ENCODE results near the gene CMTM3. TPM values are rescaled to one million over a fixed set of nuclear protein-coding genes. Genes with fewer than 3 reads are reported as not detected.

CMTM3 gene
- total RNA-seq, 1 donor from 2014 or later: 48.2 TPM

DNA sequence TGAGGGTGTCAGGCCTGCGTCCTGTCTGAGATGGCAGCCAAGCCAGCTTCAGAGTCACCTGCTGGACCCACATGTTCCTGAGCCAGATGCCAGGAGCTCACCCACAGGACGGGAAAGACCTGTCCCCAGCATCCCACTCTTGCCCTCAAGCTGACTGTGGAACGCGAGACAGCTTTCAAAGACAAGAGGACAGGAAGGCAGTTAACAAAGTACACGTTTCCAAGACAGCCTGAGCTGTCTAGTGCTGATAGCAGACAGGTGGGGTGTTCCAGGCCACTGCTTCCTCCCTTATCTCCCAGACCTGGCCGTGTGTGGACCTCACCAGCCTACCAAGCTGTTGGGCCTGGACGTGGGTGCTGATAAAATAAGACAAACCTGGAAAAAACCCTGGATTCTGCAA, 13.2 kb downstream of the CMTM3 start:
- TF ChIP-seq, protein P1, sequence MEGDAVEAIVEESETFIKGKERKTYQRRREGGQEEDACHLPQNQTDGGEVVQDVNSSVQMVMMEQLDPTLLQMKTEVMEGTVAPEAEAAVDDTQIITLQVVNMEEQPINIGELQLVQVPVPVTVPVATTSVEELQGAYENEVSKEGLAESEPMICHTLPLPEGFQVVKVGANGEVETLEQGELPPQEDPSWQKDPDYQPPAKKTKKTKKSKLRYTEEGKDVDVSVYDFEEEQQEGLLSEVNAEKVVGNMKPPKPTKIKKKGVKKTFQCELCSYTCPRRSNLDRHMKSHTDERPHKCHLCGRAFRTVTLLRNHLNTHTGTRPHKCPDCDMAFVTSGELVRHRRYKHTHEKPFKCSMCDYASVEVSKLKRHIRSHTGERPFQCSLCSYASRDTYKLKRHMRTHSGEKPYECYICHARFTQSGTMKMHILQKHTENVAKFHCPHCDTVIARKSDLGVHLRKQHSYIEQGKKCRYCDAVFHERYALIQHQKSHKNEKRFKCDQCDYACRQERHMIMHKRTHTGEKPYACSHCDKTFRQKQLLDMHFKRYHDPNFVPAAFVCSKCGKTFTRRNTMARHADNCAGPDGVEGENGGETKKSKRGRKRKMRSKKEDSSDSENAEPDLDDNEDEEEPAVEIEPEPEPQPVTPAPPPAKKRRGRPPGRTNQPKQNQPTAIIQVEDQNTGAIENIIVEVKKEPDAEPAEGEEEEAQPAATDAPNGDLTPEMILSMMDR (IDR thresholded peaks at IDR 0.05; ENCODE audit: unreplicated experiment): no peak
- peak overlapping the region; percentile 57 for H3K27ac Mint-ChIP-seq
- DNase-seq (ENCODE audit: low spot score, unreplicated experiment): no peak
- no peak overlapping the region for H3K4me3 Mint-ChIP-seq (ENCODE audit: low read depth)
- H3K4me1 Mint-ChIP-seq (ENCODE audit: low read depth): peaks cover 21% of the 10 kb centered on the region
- H3K27me3 Mint-ChIP-seq: no peaks in the 10 kb centered on the region
- H3K9me3 Mint-ChIP-seq (ENCODE audit: low read depth): no peaks in the 10 kb centered on the region
- peaks cover 16% of the 10 kb centered on the region for H3K36me3 Mint-ChIP-seq (ENCODE audit: insufficient read depth)

DNA sequence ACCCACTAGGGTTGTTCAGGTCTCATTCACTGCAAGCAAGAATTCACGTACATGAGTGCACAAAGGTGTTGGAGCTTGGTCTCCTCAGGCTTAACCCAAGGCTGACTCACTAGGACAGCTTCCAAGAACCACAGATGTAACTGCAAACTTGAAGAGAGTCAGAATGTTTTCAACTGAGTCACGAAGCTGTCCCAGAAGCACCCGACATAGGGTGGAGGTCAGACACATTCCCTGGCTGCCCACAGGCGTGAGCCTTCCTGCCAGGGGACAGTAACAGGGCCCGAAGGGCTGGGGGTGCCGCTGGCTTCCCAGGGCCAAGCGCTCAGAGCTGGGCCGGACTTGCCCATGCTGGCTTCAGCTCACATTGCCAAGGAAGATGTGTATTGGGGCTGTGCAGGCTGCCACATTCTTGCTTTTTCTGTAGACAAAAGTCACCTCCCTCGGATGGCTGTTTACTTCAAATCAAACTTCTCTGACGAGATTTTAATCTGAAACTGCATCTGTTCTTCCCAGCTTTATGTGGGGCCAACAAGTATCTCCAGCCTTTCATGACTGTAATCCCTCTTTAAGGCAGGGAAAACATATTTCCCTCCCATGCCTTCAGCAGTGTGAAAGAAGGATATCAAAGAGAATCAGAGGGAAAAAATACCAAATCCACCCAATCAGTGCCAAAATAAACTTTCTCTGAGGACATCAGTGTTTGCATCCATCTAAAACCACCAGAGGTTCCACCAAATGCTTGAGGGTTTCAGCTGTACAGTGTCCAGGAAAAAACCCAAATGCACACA, 14.3 kb downstream of the CMTM3 start:
- Mint-ChIP-seq H3K4me3 (ENCODE audit: low read depth) (no peak overlapping the region), H3K27ac (no peak overlapping the region), H3K36me3 (ENCODE audit: insufficient read depth) (peaks cover 14% of the 10 kb centered on the region), H3K27me3 (no peaks in the 10 kb centered on the region), H3K4me1 (ENCODE audit: low read depth) (peaks cover 21% of the 10 kb centered on the region), H3K9me3 (ENCODE audit: low read depth) (no peaks in the 10 kb centered on the region)
- no peak for DNase-seq (ENCODE audit: low spot score, unreplicated experiment)
- TF ChIP-seq, protein P1 (IDR thresholded peaks at IDR 0.05; ENCODE audit: unreplicated experiment): no peak

DNA sequence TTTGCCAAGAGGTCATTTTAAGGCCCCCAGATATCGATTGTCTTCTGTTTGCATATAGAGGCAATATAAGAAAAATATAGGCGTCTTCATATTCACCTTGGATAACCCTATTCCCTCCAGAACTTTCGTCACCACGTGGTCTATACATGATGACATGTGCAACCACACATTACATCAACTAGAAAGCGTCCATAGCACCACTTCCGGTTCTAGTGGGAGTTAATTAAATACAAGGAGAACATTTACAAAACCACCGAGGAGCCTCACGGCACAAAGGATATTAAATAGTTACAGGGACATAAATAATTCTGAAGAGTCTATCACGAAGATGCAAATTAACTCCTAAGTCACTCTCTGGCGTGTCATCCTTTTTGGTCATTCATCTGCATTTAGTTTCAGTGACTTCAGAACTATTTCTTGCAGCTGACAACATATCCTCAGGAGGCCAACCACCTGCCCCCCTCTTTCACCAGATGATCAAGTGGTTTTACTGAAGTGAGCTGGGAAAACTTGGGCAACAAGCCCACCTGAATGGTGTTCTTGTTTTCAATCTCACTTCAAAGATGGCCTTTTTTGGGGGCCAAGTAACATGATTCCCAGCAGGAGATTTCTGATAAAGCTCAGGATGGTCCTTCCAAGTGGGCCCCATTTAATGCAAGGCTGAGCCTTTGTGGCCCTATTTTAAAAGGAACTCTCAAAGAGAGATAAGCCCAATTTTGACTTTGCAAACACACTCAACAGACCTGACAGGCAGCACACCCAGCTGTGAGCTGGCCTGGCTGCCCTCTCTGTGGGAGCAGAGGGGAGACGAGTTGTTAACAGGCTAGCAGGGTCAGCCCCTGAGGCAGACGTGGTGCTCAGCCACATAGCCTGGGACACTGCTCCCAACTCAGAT, 15.3 kb downstream of the CMTM3 start:
- Mint-ChIP-seq H3K4me1 (ENCODE audit: low read depth) (peaks cover 21% of the 10 kb centered on the region), H3K36me3 (ENCODE audit: insufficient read depth) (peaks cover 13% of the 10 kb centered on the region), H3K9me3 (ENCODE audit: low read depth) (no peaks in the 10 kb centered on the region), H3K4me3 (ENCODE audit: low read depth) (no peak overlapping the region), H3K27ac (peak overlapping the region; percentile 24), H3K27me3 (no peaks in the 10 kb centered on the region)
- no peak for DNase-seq (ENCODE audit: low spot score, unreplicated experiment)
- TF ChIP-seq, protein P1 (IDR thresholded peaks at IDR 0.05; ENCODE audit: unreplicated experiment): no peak

DNA sequence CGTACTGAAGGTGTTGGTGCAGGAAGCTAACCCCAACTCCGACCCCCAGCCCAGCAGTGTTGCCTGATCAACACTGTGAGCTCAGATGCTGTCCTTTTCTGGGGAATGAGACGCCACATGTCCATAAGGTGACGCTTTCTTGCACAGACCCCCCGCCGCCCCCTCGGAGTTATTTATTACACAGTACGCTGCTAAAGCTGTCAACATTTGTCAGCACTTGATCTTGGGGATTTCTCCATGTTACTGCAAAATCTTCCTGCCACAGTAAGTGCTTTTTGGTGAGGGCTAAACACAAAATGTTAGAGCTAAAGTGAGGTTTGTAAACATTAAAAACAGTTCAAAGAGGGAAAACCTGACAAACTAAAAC, 15.9 kb downstream of the CMTM3 start:
- Mint-ChIP-seq H3K27me3 (no peaks in the 10 kb centered on the region), H3K36me3 (ENCODE audit: insufficient read depth) (peaks cover 12% of the 10 kb centered on the region), H3K4me3 (ENCODE audit: low read depth) (no peak overlapping the region), H3K27ac (no peak overlapping the region), H3K9me3 (ENCODE audit: low read depth) (no peaks in the 10 kb centered on the region), H3K4me1 (ENCODE audit: low read depth) (peaks cover 21% of the 10 kb centered on the region)
- TF ChIP-seq, protein P1 (IDR thresholded peaks at IDR 0.05; ENCODE audit: unreplicated experiment): no peak
- DNase-seq (ENCODE audit: low spot score, unreplicated experiment): no peak

DNA sequence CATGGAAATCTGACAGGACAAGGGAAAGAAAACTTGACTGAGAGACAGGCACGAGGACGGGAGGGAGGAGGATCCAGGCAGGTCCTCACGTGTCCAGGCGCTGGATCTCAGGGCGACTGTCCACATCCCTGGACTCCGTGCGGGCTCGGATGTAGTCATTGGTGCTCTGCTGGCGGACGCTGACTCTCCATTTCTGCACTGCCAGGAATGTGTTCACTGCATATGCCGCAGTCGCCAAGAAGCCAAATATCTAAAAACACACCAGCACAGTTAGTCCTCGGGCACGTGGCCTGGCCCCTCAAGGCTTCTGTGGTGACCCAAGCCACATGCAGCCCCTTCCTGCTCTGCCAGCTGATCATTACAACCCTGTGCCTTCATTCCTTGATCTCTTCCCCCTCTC, 17.5 kb downstream of the CMTM3 start:
- H3K9me3 Mint-ChIP-seq (ENCODE audit: low read depth): no peaks in the 10 kb centered on the region
- no peak overlapping the region for H3K27ac Mint-ChIP-seq
- peaks cover 20% of the 10 kb centered on the region for H3K4me1 Mint-ChIP-seq (ENCODE audit: low read depth)

More for the DNA sequence above, 17.5 kb downstream of the CMTM3 start:
- Mint-ChIP-seq H3K27me3 (no peaks in the 10 kb centered on the region), H3K36me3 (ENCODE audit: insufficient read depth) (peaks cover 10% of the 10 kb centered on the region), H3K4me3 (ENCODE audit: low read depth) (no peak overlapping the region)
- TF ChIP-seq, protein P1 (IDR thresholded peaks at IDR 0.05; ENCODE audit: unreplicated experiment): no peak
- DNase-seq (ENCODE audit: low spot score, unreplicated experiment): no peak
